A549 treated with Mapracorat at 1 μM for 4 hours (cell line): ENCODE data around the gene RAB13. TPM values are rescaled to one million over a fixed set of nuclear protein-coding genes. Genes with fewer than 3 reads are reported as not detected.

Source experiments
- total RNA-seq: library from RNA; stranded (reverse); fragments of 200-300 nt; extraction: Qiagen RNA extraction; gene quantifications from 5 replicates; pipeline ENCODE4 v1.2.3, GENCODE V29; 2022

The RAB13 gene
- 129 to 156 TPM (median 135 TPM) in 5 replicates for total RNA-seq

DNA sequence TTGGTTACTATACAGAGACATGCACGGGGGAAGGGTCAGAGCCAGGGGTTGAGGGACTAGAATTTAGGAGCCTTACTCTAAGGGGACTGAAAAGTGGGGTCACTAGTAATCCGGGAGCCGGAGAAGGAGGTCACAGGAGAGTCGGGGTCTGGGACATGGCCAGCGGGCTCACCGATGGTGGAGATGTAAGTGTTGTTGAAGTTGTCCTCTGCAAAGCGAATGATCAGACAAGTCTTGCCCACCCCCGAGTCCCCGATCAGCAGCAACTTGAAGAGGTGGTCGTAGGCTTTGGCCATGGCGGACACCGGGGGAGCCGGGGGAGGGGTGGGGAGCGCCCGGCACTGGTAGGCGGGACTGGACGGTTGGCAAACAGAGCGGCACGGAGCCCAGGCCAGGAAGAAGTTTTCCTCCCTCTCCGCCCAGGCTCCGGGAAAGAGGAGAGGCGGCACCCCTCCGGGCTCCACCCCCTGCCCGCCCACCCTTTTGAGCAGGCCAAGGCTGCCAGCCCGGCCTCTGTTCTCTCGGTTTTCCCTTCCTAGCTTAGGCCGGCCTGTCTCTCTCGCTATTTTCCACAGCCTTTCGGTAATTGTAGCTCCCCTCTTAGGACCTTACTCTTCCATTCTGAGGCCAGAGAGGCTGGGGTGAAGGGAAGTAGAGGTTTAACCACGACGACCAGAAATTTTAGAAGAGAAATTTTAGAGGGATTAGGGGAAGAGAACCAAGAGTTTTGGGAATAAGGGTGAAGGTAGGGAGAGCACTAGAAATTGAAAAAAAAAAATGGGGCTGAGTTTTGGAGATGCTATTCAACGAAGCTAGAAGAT is at the start of gene RAB13:
TSS of gene RAB13 (minus strand) at position 399 of the 821 bp plus-strand sequence. CDS start at position 296, 103 bp downstream.

DNA sequence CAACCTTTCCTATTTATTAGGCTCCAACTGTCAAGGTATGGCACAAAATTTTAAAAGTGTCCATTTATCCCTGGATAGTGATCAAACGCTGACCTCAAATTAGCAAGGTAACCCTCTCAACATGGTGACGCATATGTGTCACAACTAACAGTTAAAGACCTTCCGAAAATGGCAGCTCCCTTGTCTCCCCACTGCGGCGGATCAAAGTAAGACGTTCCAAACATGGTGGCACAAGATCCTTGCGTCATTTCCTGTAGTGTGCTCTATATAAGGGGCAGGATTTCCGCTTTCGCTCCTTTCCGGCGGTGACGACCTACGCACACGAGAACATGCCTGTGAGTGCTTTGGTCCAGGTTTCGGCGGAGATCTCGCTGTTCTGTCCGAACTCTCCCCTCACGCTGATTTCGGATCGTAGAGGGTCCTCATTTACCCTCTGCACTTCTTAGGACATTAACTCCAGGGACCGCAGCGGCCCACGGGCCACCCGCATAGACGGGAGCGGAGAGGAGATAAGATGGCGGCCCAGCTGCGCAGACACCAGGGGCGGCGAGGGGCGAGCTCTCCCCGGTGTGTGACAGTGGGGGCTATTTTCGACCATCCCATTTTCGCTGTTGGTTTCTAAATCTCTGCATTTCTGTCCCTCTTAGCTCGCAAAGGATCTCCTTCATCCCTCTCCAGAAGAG is 4.5 kb upstream of the RAB13 start, which contains the start of gene RPS27:
TSS of gene RPS27 (plus strand) at position 295 of the 683 bp plus-strand sequence. CDS start at position 330, 35 bp downstream.

DNA sequence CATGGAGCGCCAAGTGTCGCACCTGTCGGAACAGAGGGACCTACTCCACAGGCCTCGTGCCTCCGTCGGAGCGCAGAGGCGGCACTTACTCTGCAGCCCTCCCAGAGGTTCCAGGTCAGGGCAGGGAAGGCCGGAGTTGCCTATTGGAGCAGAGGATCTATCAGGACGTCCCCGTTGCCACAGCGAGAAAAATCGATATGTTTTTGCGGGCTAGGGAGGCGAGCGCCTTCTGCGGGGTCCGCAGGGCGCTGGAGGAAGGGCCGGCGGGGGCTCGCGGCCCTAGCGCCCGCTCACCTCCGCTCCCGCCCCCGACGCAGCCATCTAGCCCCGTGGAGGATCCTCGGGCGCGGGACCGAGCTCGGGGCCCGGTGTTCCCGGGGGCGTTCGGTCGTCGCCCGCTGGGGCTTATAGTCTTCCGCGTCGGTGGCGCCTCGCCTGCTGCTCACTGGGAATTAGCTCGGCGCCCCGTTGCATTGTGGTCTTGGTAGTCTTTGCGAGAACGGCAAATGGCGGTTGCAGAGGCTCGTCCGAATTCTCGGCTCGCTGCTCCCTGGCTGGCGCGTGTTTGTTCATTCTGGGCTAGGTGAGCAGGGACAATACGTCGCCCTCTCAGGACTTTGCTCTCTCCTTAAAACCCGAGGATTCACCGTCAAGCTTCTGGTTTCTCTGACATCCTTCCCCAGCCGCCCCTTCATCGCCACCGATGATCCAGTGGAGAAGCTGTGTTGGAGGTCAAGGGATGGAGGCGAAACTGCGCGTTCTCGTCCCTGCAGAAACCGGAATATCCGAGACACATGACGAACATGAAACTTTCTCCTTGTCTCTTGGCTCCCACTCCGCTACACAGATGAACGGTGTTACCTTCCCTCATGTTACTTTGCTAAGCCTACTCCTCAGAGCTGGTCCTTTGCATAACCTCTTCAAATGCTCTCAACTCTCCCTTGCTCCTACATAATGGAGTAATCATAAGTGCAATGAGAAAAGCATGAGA is 8.6 kb downstream of the RAB13 start, which contains the start of gene JTB:
TSS of gene JTB (minus strand) at position 425 of the 991 bp plus-strand sequence. CDS start at position 3, 422 bp downstream.

DNA sequence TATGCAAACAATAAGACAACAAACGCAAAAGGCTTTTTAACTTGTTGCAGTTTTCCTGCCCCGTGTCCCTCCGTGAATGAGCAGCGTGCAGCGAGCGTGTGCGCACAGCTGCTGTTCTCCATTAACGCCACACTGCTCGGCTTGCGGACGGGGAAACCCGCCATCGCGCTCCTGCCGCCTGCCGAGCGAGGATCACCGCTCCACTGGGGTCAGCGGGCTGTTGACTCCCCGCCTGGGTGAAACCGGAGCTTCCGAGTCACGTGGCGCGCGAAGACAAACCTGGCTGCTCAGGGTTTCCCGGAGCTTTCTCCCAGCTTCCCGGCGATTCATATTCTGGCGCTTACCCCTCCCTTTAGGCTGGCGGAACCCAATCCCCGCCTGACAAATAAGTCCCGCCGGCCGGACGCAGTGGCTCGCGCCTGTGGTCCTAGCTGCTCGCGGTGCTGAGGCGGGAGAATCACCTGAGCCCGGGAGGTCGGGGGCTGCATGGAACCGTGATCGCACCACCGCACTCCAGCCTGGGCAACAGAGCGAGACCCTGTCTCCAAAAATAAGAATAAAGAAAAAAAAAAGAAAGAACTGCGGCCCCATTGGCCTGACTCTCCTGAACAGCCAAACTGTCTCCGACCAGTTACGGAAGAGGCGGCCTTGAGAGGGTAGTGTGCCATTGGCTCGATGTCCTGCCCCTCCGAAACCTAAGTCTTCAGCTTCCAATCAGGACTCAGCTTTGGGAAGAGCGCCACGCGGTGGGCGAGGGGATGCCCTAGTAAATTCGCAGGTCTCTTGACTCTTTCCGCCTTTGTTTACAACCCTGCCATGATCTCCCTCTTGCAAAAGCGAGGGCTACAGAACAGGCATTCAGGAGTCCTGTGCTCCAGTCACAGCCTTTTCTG is 18.8 kb downstream of the RAB13 start, which contains the start of gene CREB3L4:
TSS of gene CREB3L4 (plus strand) at position 796 of the 893 bp plus-strand sequence. CDS start 624 bp downstream, outside the sequence.

DNA sequence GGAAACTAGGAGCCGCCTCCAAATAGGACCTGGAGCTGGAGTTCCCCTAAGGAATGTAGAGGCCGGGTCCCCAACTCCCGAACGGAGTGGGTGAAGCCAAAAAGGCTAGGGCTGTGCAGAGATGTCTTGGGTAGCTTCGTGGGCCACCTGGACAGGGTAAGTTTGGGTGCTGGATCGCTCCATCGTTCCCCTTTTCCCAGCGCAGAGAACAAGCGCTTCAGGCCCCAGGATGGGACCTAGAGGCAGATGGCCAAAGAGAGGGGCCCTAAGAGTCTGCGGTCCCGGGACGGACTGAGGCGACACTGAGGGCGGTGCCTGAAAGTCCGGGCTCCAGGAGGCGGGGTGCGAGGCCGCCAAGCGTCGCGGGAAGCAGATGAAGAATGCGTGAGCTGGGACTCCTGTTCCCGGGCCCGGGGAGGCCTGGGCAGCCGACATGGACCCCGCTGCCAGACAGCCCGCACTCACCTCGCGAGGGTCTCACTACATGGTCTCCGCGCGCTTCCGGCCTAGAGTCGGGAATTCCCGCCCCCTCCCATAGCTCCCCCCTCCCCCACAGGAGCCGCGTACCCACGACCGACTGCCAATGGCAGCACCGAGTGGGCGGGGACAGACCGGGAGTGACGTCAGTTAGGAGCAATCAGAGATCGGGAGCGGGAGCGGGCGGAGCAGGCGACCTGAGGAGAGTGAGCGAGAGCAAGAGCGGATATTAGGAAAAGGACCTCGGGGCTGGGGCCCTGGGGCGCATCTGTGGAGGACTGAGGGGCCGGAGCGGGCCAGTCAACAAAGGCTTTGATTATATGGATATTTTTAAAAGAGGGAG is 22.9 kb downstream of the RAB13 start, which contains the start of gene SLC39A1:
TSS of gene SLC39A1 (minus strand) at position 508 of the 820 bp plus-strand sequence. CDS start 822 bp downstream, outside the sequence.

DNA sequence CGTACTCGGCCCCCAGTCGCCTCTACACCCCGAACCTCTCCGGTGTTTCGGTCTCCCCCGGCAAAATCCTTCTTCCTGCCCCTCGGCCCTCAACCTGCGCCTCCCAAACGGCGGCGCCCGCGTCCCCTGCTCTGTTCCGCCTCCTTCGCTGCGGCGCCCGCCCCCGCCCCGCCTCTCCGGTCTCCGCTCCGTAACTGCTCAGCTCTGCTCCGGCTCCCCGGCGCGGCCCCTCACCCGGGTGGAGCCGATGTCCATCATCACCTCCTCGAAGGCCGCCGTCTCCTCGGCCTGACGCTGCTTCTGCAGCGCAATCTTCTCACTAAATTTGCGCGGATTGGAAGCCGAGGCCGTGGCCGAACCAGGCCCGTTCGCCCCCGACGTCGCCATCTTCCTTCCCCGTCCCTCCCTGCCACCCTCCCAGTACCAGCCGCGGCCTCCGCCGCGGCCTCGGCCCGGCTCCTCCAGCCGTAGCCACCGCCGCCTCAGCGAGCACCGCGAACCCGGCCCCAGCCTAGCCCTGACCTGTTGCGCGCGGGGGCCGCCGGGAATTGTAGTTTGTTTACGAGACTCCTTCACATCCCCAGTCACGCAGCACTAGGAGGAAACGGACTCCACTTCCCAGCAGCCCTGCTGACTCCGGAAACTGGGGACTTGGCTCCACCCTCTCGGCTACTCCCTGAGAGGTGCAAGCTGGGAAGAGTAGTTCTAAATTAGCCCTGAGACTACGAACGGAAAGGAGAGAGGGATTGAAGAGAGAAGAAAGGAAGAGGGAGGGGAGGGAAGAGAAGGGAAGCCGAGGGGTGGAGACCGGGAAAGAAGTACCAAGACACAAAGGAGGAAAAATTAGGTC is 27.8 kb downstream of the RAB13 start, which contains the start of gene CRTC2:
TSS of gene CRTC2 (minus strand) at position 502 of the 850 bp plus-strand sequence. CDS start at position 387, 115 bp downstream.

DNA sequence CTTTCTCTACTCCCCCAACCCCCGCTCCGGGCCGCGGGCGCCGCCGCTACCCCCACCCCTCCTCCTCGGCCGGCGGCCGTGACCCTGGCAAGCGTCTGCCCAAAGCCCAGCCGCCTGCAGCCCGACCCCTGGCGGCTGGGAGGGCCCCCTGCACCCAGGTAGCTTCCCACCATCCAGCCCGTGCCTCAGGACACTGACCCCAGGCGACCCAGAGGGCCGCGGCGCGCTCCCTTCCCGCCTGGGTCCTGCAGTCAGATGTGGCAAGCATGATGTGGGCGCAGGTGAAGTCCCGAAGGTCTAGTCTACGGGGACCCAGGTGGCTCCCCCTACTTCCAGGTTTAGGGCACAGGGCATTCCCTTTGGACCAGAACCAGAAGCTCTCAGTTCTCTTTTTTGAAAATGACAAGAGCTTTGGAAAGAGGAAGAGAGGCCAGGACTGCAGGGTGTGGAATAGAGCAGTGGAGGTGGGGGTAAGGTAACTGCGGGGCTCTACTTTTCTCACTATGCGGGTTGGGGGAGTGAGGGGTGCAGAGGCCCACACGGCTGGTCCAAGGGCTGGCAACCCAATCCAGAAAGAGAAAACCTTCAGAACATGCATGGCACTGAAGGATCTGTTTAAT is 39.4 kb downstream of the RAB13 start, which contains the start of gene DENND4B:
TSS of gene DENND4B (minus strand) at position 97 of the 620 bp plus-strand sequence. CDS start 2,344 bp downstream, outside the sequence.

Other genes starting within 250 kb of the RAB13 start
- 0.82 to 1.8 TPM (median 1.4 TPM) in 5 replicates for gene SLC27A3, start 210.9 kb downstream of the RAB13 start, total RNA-seq
- 9.0 to 11.2 TPM (median 9.2 TPM) in 5 replicates for gene GATAD2B, start 63.4 kb downstream of the RAB13 start, total RNA-seq
- gene DENND4B, start 39.6 kb downstream of the RAB13 start, total RNA-seq: 25.0 to 37.8 TPM (median 32.5 TPM) in 5 replicates
- gene CRTC2, start 27.7 kb downstream of the RAB13 start, total RNA-seq: 31.8 to 42.9 TPM (median 39.7 TPM) in 5 replicates
- gene SLC39A1, start 22.8 kb downstream of the RAB13 start, total RNA-seq: 148 to 165 TPM (median 161 TPM) in 5 replicates
- 8.8 to 11.0 TPM (median 9.3 TPM) in 5 replicates for gene CREB3L4, start 18.4 kb downstream of the RAB13 start, total RNA-seq
- 107 to 160 TPM (median 148 TPM) in 5 replicates for gene JTB, start 8.7 kb downstream of the RAB13 start, total RNA-seq
- gene RPS27, start 4.4 kb upstream of the RAB13 start, total RNA-seq: 4,081 to 8,275 TPM (median 4,317 TPM) in 5 replicates
- not detected in 5 replicates for gene NUP210L, start 168.7 kb upstream of the RAB13 start, total RNA-seq
- gene TPM3, start 205.8 kb upstream of the RAB13 start, total RNA-seq: 457 to 636 TPM (median 497 TPM) in 5 replicates
- not detected in 5 replicates for gene CFAP141, start 220.0 kb upstream of the RAB13 start, total RNA-seq
- 98.8 to 108 TPM (median 101 TPM) in 5 replicates for gene UBAP2L, start 234.6 kb upstream of the RAB13 start, total RNA-seq